ENCODE data around the gene OPCML.

Gene OPCML

GRCh38 chr11:132770829-132771530 is 761.3 kb downstream of the OPCML start:
- Mint-ChIP-seq H3K4me1 (ENCODE audit: low read depth) (peaks cover 6% of the 10 kb centered on the region), H3K36me3 (ENCODE audit: low read depth) (no peaks in the 10 kb centered on the region), H3K27ac (no peak overlapping the region), H3K27me3 (no peaks in the 10 kb centered on the region), H3K9me3 (peaks cover 2% of the 10 kb centered on the region), H3K4me3 (no peak overlapping the region)
- no peak for DNase-seq

- DNase-seq: no peak
- H3K4me3 Mint-ChIP-seq: no peak overlapping the region
- no peak overlapping the region for H3K27ac Mint-ChIP-seq
- H3K9me3 Mint-ChIP-seq: no peaks in the 10 kb centered on the region
- no peaks in the 10 kb centered on the region for H3K27me3 Mint-ChIP-seq
- no peaks in the 10 kb centered on the region for H3K36me3 Mint-ChIP-seq (ENCODE audit: low read depth)
- no peaks in the 10 kb centered on the region for H3K4me1 Mint-ChIP-seq (ENCODE audit: low read depth)
Measured at GRCh38 chr11:132763503-132763902, 768.8 kb downstream of the OPCML start.

- H3K4me3 Mint-ChIP-seq: no peak overlapping the region
- no peak overlapping the region for H3K27ac Mint-ChIP-seq
- no peaks in the 10 kb centered on the region for H3K4me1 Mint-ChIP-seq (ENCODE audit: low read depth)
- DNase-seq: no peak
- no peaks in the 10 kb centered on the region for H3K27me3 Mint-ChIP-seq
- no peaks in the 10 kb centered on the region for H3K36me3 Mint-ChIP-seq (ENCODE audit: low read depth)
- peaks cover 6% of the 10 kb centered on the region for H3K9me3 Mint-ChIP-seq
Measured at GRCh38 chr11:132755934-132756333, 776.4 kb downstream of the OPCML start.

DNA sequence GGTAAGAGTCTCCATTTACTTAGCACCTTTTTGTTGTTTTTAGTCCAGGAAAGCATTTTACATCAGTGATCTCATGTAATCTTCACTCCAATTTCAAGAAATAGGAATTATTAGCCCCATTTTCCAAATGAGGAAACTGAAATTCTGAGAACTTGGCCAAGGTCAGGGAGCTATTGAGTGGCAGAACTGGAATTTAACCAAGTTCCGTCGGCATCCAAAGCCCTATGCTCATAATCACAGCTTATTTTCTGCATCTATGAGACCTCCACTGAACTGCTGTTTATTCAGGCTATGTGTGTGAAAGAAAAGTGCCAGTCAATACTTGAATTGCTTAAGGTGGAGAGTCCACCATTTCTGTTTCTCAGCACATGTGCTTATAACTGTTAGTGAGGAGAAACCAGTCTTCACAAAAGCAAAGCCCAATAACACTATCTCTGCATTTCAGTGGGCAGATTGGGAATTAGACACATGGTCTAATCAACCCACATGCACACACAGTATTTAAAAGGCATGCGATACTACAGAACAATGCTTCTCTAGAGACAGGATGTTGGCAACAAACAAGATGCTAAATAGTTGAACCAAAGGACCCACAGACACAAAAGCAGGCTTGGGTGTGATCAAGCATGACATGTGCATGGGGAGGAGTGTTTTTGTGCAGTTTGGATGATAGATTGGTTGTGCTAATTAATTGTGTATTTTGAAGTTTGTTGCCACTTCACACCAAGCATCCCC is 780.6 kb downstream of the OPCML start:
- peaks cover 4% of the 10 kb centered on the region for H3K9me3 Mint-ChIP-seq
- H3K36me3 Mint-ChIP-seq (ENCODE audit: low read depth): no peaks in the 10 kb centered on the region
- no peak overlapping the region for H3K4me3 Mint-ChIP-seq
- DNase-seq: no peak
- no peaks in the 10 kb centered on the region for H3K4me1 Mint-ChIP-seq (ENCODE audit: low read depth)
- H3K27ac Mint-ChIP-seq: no peak overlapping the region
- no peaks in the 10 kb centered on the region for H3K27me3 Mint-ChIP-seq

DNA sequence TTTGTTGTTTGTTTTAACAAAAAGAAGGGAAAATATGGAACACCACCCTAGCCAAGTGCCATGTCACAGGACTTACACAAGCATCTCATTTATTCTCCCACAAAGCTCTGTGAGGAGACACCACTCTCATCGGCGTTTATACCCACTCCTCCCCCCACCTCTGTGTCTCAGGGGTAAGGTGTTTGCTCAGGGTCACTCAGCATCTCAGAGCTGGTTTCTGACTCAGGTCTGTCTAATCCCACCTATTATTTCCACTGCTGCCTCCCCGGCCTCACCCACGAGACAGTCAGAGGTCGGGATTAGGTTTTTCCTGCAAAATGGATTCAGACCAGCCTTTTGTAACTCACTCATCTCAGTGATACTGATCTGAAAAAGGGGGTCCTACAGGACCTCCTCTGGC is 786.0 kb downstream of the OPCML start:
- H3K27ac Mint-ChIP-seq: no peak overlapping the region
- DNase-seq: no peak
- no peaks in the 10 kb centered on the region for H3K27me3 Mint-ChIP-seq
- no peaks in the 10 kb centered on the region for H3K4me1 Mint-ChIP-seq (ENCODE audit: low read depth)
- no peaks in the 10 kb centered on the region for H3K36me3 Mint-ChIP-seq (ENCODE audit: low read depth)
- H3K4me3 Mint-ChIP-seq: no peak overlapping the region
- no peaks in the 10 kb centered on the region for H3K9me3 Mint-ChIP-seq

DNA sequence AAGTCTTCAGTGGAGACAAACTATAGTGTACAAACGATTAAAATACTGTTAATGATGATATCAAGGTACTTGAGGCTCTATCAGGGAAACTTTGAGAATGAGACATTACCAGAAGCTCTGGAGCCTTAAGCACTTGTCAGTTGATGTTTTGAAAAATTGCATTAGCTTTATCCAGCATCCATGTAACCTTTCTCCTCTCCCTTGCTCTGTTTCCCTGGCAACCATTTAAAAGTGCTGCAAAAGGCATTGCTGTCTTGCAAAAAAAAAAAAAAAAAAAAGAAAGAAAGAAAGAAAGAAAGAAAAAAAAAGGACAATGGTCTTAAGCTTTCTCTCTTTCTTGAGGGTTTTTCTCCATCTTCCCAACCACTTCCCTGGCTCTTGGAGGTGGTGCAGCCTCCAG is 787.0 kb downstream of the OPCML start:
- H3K9me3 Mint-ChIP-seq: no peaks in the 10 kb centered on the region
- no peak for DNase-seq
- no peaks in the 10 kb centered on the region for H3K27me3 Mint-ChIP-seq
- no peak overlapping the region for H3K4me3 Mint-ChIP-seq
- H3K36me3 Mint-ChIP-seq (ENCODE audit: low read depth): no peaks in the 10 kb centered on the region
- no peak overlapping the region for H3K27ac Mint-ChIP-seq
- no peaks in the 10 kb centered on the region for H3K4me1 Mint-ChIP-seq (ENCODE audit: low read depth)

GRCh38 chr11:132744771-132745170 is 787.5 kb downstream of the OPCML start:
- Mint-ChIP-seq H3K27me3 (no peaks in the 10 kb centered on the region), H3K27ac (no peak overlapping the region), H3K9me3 (no peaks in the 10 kb centered on the region), H3K36me3 (ENCODE audit: low read depth) (no peaks in the 10 kb centered on the region), H3K4me3 (no peak overlapping the region), H3K4me1 (ENCODE audit: low read depth) (no peaks in the 10 kb centered on the region)
- DNase-seq: no peak

- no peak overlapping the region for H3K4me3 Mint-ChIP-seq
- DNase-seq: no peak
- no peak overlapping the region for H3K27ac Mint-ChIP-seq
- no peaks in the 10 kb centered on the region for H3K36me3 Mint-ChIP-seq (ENCODE audit: low read depth)
- H3K9me3 Mint-ChIP-seq: peaks cover 5% of the 10 kb centered on the region
- H3K27me3 Mint-ChIP-seq: no peaks in the 10 kb centered on the region
- H3K4me1 Mint-ChIP-seq (ENCODE audit: low read depth): no peaks in the 10 kb centered on the region
Measured at GRCh38 chr11:132743601-132744000, 788.7 kb downstream of the OPCML start.

- Mint-ChIP-seq H3K36me3 (ENCODE audit: low read depth) (no peaks in the 10 kb centered on the region), H3K4me3 (no peak overlapping the region)
Measured at GRCh38 chr11:132742929-132743328, 789.4 kb downstream of the OPCML start.

GRCh38 chr11:132734217-132734616 is 798.1 kb downstream of the OPCML start:
- Mint-ChIP-seq H3K27me3 (no peaks in the 10 kb centered on the region), H3K4me3 (no peak overlapping the region), H3K27ac (no peak overlapping the region), H3K9me3 (peaks cover 6% of the 10 kb centered on the region), H3K36me3 (ENCODE audit: low read depth) (no peaks in the 10 kb centered on the region), H3K4me1 (ENCODE audit: low read depth) (peaks cover 1% of the 10 kb centered on the region)
- DNase-seq: no peak

More at GRCh38 chr11:132742929-132743328, 789.4 kb downstream of the OPCML start:
- Mint-ChIP-seq H3K9me3 (peaks cover 6% of the 10 kb centered on the region), H3K4me1 (ENCODE audit: low read depth) (no peaks in the 10 kb centered on the region), H3K27ac (no peak overlapping the region), H3K27me3 (no peaks in the 10 kb centered on the region)
- no peak for DNase-seq

GRCh38 chr11:132728026-132728425 is 804.3 kb downstream of the OPCML start:
- H3K27me3 Mint-ChIP-seq: no peaks in the 10 kb centered on the region
- no peak overlapping the region for H3K4me3 Mint-ChIP-seq
- H3K4me1 Mint-ChIP-seq (ENCODE audit: low read depth): peaks cover 1% of the 10 kb centered on the region
- no peak overlapping the region for H3K27ac Mint-ChIP-seq
- H3K36me3 Mint-ChIP-seq (ENCODE audit: low read depth): no peaks in the 10 kb centered on the region
- DNase-seq: no peak
- H3K9me3 Mint-ChIP-seq: no peaks in the 10 kb centered on the region

GRCh38 chr11:132721526-132721925 is 810.8 kb downstream of the OPCML start:
- DNase-seq: no peak
- no peaks in the 10 kb centered on the region for H3K9me3 Mint-ChIP-seq
- H3K4me3 Mint-ChIP-seq: no peak overlapping the region
- no peak overlapping the region for H3K27ac Mint-ChIP-seq
- H3K27me3 Mint-ChIP-seq: no peaks in the 10 kb centered on the region
- H3K36me3 Mint-ChIP-seq (ENCODE audit: low read depth): no peaks in the 10 kb centered on the region
- peaks cover 28% of the 10 kb centered on the region for H3K4me1 Mint-ChIP-seq (ENCODE audit: low read depth)

DNA sequence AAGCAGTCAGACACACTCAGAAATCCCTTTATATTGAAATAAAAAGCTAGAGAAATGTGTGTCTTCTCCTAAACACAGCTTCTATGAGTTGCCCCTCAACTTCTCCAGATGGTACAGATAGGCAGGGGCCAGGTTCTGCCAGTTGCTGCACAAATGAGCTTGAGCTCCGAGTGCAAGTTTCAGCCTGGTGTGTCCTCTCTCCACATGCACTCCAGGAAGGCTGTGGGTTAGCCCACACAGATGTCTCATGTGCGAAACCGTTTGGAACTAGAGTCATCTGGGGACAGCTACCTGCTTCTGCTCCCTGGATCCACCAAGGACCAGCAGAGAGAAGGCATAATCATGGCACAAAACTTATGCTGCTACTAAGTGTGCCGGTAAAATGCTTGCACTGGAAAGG is 812.6 kb downstream of the OPCML start:
- H3K36me3 Mint-ChIP-seq (ENCODE audit: low read depth): no peaks in the 10 kb centered on the region
- H3K4me3 Mint-ChIP-seq: no peak overlapping the region
- peaks cover 28% of the 10 kb centered on the region for H3K4me1 Mint-ChIP-seq (ENCODE audit: low read depth)
- no peak for DNase-seq
- H3K9me3 Mint-ChIP-seq: no peaks in the 10 kb centered on the region
- no peaks in the 10 kb centered on the region for H3K27me3 Mint-ChIP-seq
- no peak overlapping the region for H3K27ac Mint-ChIP-seq

- Mint-ChIP-seq H3K4me1 (ENCODE audit: low read depth) (peaks cover 28% of the 10 kb centered on the region), H3K27ac (peak overlapping the region; percentile 17), H3K27me3 (no peaks in the 10 kb centered on the region), H3K4me3 (peak overlapping the region; percentile 18), H3K36me3 (ENCODE audit: low read depth) (no peaks in the 10 kb centered on the region), H3K9me3 (no peaks in the 10 kb centered on the region)
- peak; percentile 46 for DNase-seq
Measured at GRCh38 chr11:132718711-132719671, 813.3 kb downstream of the OPCML start.

All from activated T-cell treated with anti-CD3 and anti-CD28 coated beads, Interleukin-2, amount 50 U/mL, for 24 hours (primary cell).